Fibroblast of lung (primary cell): ENCODE data around the gene PECR.

Experiments
- EZH2 ChIP-seq: IDR thresholded peaks from 2 replicates; pipeline ENCODE4 v1.5.1; 2012; ENCODE audit warnings: low read length, control low read depth, mild to moderate bottlenecking; ENCODE audit errors: missing control alignments
- TF ChIP-seq, protein P1 (sequence below), 2 donors: IDR thresholded peaks in 1 of 2; conservative IDR thresholded peaks in 1 of 2; 1 replicate in 1 of 2; 2 replicates in 1 of 2; pipeline ENCODE4 v1.5.1; 2011 to 2012; ENCODE audit warnings: low read length in 2 of 2, control low read depth in 1 of 2, inconsistent platforms in 1 of 2, low read depth in 1 of 2, mild to moderate bottlenecking in 1 of 2

DNA sequence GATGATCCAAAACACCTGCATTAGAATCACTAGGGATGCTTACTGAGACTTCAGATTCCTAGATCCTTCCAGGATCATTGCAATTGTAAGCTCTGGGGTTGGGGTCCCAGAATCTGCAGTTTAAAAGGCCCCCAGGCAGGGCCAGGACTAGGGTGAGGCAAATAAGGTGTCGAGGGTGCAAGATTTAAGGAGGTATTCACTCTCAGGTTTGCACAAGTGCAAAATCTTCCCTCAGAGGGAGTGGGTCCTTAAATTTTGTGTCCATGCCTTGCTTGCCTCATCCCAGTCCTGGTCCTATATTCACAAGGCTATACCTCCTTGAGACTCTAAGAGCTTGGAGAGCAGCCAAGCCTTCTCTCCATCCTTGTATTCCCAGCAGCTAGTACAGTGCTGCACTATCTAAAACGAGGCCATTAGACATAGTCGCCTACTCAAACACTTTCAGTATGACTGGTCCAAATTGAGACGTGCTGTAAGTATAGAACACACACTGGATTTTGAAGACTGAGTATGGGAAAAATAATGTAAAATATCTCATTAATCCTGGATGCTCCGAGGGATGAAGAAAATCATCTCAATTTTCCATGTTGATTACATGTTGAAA, 36.6 kb downstream of the PECR start:
- TF ChIP-seq, protein P1, sequence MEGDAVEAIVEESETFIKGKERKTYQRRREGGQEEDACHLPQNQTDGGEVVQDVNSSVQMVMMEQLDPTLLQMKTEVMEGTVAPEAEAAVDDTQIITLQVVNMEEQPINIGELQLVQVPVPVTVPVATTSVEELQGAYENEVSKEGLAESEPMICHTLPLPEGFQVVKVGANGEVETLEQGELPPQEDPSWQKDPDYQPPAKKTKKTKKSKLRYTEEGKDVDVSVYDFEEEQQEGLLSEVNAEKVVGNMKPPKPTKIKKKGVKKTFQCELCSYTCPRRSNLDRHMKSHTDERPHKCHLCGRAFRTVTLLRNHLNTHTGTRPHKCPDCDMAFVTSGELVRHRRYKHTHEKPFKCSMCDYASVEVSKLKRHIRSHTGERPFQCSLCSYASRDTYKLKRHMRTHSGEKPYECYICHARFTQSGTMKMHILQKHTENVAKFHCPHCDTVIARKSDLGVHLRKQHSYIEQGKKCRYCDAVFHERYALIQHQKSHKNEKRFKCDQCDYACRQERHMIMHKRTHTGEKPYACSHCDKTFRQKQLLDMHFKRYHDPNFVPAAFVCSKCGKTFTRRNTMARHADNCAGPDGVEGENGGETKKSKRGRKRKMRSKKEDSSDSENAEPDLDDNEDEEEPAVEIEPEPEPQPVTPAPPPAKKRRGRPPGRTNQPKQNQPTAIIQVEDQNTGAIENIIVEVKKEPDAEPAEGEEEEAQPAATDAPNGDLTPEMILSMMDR (conservative IDR thresholded peaks at IDR 0.05 in 1 of 2, IDR thresholded peaks at IDR 0.05 in 1 of 2; ENCODE audit: low read depth in 1 of 2, low read length in 2 of 2), result no peak
- TF ChIP-seq EZH2, result no peak
